HepG2 (cell line): Measurements from ENCODE around the gene ATP11A. TPM values are rescaled to one million over a fixed set of nuclear protein-coding genes. Genes with fewer than 3 reads are reported as not detected.
A peak's percentile ranks its signal among the peaks of the same experiment; 100 is the strongest.

Experiments used
- AHR ChIP-seq: IDR thresholded peaks from 2 replicates; pipeline ENCODE4 v1.6.1; 2018; ENCODE audit warnings: missing genetic modification reagents, missing compliant biosample characterization
- ATM ChIP-seq: fragments of 450-650 bp; IDR thresholded peaks from 2 replicates; pipeline ENCODE4 v1.7.1; 2017; ENCODE audit warnings: mild to moderate bottlenecking, borderline replicate concordance
- CC2D1A ChIP-seq: sonication (generic); formaldehyde crosslinking; IDR thresholded peaks from 2 replicates; pipeline ENCODE4 v1.8.1; 2023; ENCODE audit warnings: mild to moderate bottlenecking, missing genetic modification reagents
- CCAR2 ChIP-seq: fragments of 200-400 bp; formaldehyde crosslinking; optimal IDR thresholded peaks from 2 replicates; pipeline ENCODE3; 2018; ENCODE audit warnings: low read depth, mild to moderate bottlenecking, low read length, moderate library complexity
- GABPB1 ChIP-seq: IDR thresholded peaks from 2 replicates; pipeline ENCODE4 v1.6.1; 2016; ENCODE audit warnings: mild to moderate bottlenecking, missing genetic modification reagents, moderate library complexity, missing compliant biosample characterization
- HMG20B ChIP-seq: conservative IDR thresholded peaks from 2 replicates; pipeline ENCODE4 v1.6.1; 2016; ENCODE audit warnings: missing genetic modification reagents, missing compliant biosample characterization
- MTA1 ChIP-seq: sonication (generic); formaldehyde crosslinking; IDR thresholded peaks from 2 replicates; pipeline ENCODE4 v1.4.0; 2020; ENCODE audit warnings: missing genetic modification reagents, mild to moderate bottlenecking, borderline replicate concordance
- ONECUT2 ChIP-seq: sonication (generic); formaldehyde crosslinking; IDR thresholded peaks from 2 replicates; pipeline ENCODE4 v1.4.0; 2020; ENCODE audit warnings: missing genetic modification reagents
- RXRA ChIP-seq: sonication (generic); formaldehyde crosslinking; IDR thresholded peaks from 2 replicates; pipeline ENCODE4 v1.5.1; 2020; ENCODE audit warnings: missing genetic modification reagents
- SNAPC2 ChIP-seq: sonication (generic); formaldehyde crosslinking; IDR thresholded peaks from 2 replicates; pipeline ENCODE4 v1.8.1; 2022; ENCODE audit warnings: mild to moderate bottlenecking, missing genetic modification reagents
- SPEN ChIP-seq: sonication (generic); formaldehyde crosslinking; IDR thresholded peaks from 2 replicates; pipeline ENCODE4 v1.5.1; 2020; ENCODE audit warnings: low read depth, mild to moderate bottlenecking, missing genetic modification reagents
- SRSF4 ChIP-seq: fragments of 200-400 bp; formaldehyde crosslinking; IDR thresholded peaks from one replicate; pipeline ENCODE4 v1.6.1; 2018; ENCODE audit warnings: mild to moderate bottlenecking, low read depth, low read length, moderate library complexity; ENCODE audit not compliant: poor library complexity, severe bottlenecking
- TSC22D2 ChIP-seq: sonication (generic); formaldehyde crosslinking; IDR thresholded peaks from 2 replicates; pipeline ENCODE4 v1.5.1; 2020; ENCODE audit warnings: missing genetic modification reagents, mild to moderate bottlenecking, borderline replicate concordance
- ZBTB1 ChIP-seq: sonication (generic); formaldehyde crosslinking; IDR thresholded peaks from 2 replicates; pipeline ENCODE4 v1.4.0; 2020; ENCODE audit warnings: missing genetic modification reagents, borderline replicate concordance
- ZBTB8A ChIP-seq: sonication (generic); formaldehyde crosslinking; IDR thresholded peaks from 2 replicates; pipeline ENCODE4 v1.4.0; 2020; ENCODE audit warnings: mild to moderate bottlenecking, low read depth, missing genetic modification reagents, borderline replicate concordance
- ZNF138 ChIP-seq: sonication (generic); formaldehyde crosslinking; IDR thresholded peaks from 2 replicates; pipeline ENCODE4 v1.5.0; 2020; ENCODE audit warnings: mild to moderate bottlenecking, low read depth, missing genetic modification reagents
- ZNF24 ChIP-seq: fragments of 450-650 bp; IDR thresholded peaks from 2 replicates; pipeline ENCODE4 v1.6.1; 2017; ENCODE audit warnings: antibody characterized with exemption, mild to moderate bottlenecking
- ZNF317 ChIP-seq: sonication (generic); formaldehyde crosslinking; IDR thresholded peaks from 2 replicates; pipeline ENCODE4 v1.5.0; 2020; ENCODE audit warnings: mild to moderate bottlenecking, missing genetic modification reagents
- ZNF33B ChIP-seq: sonication (generic); formaldehyde crosslinking; IDR thresholded peaks from 2 replicates; pipeline ENCODE4 v1.5.1; 2020; ENCODE audit warnings: mild to moderate bottlenecking, missing genetic modification reagents
- ZNF382 ChIP-seq: sonication (generic); formaldehyde crosslinking; IDR thresholded peaks from 2 replicates; pipeline ENCODE4 v1.5.0; 2020; ENCODE audit warnings: missing genetic modification reagents, mild to moderate bottlenecking, borderline replicate concordance
- ZNF496 ChIP-seq: sonication (generic); formaldehyde crosslinking; IDR thresholded peaks from 2 replicates; pipeline ENCODE4 v1.8.1; 2023; ENCODE audit warnings: mild to moderate bottlenecking, moderate library complexity, missing genetic modification reagents; ENCODE audit not compliant: insufficient replicate concordance
- ZNF644 ChIP-seq: IDR thresholded peaks from 2 replicates; pipeline ENCODE4 v1.6.1; 2016; ENCODE audit warnings: low read depth
- polyA plus RNA-seq, 8 experiments: library from polyadenylated mRNA; depleted of rRNA in 3 of 8; stranded (reverse) in 7 of 8; unstranded in 1 of 8; fragments of >200 nt; fragmentation: Illumina TruSeq in 4 of 8; extraction: Trizol in 4 of 8; gene quantifications; 2 replicates each; pipeline versions ENCODE4 v1.2.1 to v1.2.3, GENCODE V29; 2011 to 2016; ENCODE audit warnings: low read depth in 4 of 8, missing spikeins in 1 of 8, mixed read lengths in 1 of 8; ENCODE audit not compliant: insufficient read depth in 1 of 8
- total RNA-seq, 5 experiments: library from RNA; depleted of rRNA; stranded (reverse); fragments of >200 nt; fragmentation: Illumina TruSeq; extraction: Trizol; gene quantifications; 2 replicates each; pipeline ENCODE4 v1.2.3, GENCODE V29; 2016; ENCODE audit warnings: low read depth in 1 of 5
- TF ChIP-seq, protein P1 (sequence below): sonication (generic); formaldehyde crosslinking; IDR thresholded peaks from 2 replicates; pipeline ENCODE4 v1.4.0; 2020; ENCODE audit warnings: mild to moderate bottlenecking, low read depth, missing genetic modification reagents
- TF ChIP-seq, protein P2 (sequence below): sonication (generic); formaldehyde crosslinking; IDR thresholded peaks from 2 replicates; pipeline ENCODE4 v1.4.0; 2020; ENCODE audit warnings: missing genetic modification reagents
- TF ChIP-seq, protein P3 (sequence below): sonication (generic); formaldehyde crosslinking; IDR thresholded peaks from 2 replicates; pipeline ENCODE4 v1.4.0; 2020; ENCODE audit warnings: missing genetic modification reagents, borderline replicate concordance
- TF ChIP-seq, protein P4 (sequence below): sonication (generic); formaldehyde crosslinking; IDR thresholded peaks from 2 replicates; pipeline ENCODE4 v1.4.0; 2020; ENCODE audit warnings: mild to moderate bottlenecking, missing genetic modification reagents

The ATP11A gene
- total and polyA plus RNA-seq, 2 of the 13 experiments (the other 11 are each of a cell fraction or from before 2014, with no cell fraction given) = 18.4 to 20.1 TPM

DNA sequence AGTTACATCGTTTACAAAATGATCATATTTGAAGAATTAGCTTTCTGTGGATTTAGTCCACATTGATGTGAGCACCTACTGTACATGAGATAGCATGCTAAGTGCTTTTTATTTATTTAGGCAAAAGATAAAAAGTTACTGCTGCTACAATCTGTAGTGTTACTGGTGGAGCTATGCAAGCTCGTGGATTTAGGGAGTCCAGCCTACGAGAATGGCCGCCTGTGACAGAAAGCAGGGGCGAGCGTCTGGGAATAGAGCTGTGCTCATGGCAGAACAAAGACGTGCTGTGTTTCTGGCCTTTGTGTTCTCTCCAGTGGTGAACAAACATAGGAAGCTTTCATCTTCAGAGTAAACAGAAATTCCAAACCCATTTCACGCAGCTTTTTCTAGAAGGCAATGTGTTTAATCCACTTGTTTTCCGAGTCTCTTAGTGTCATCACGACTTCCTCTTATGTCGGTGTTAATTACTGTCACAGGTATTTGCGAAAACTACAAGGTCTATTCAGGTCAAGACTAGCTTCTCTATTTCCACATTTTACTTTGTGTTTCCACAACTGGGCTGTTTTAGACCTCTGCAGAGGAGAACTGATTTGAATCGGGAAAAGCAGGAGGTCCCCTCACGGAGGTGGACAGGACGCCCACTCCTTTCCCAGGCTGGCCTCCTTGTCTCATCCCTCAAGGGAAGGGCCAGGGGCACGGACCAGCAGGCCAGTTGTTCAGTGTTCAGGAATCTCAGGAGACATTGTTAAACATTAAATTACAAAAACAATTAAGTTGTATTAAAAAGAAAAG, 67.3 kb downstream of the ATP11A start (continued):
- TF ChIP-seq ZBTB1 (CRISPR knock-in tag) = no peak
- no peak for TF ChIP-seq ONECUT2
- peak; percentile 31; the same call in 1 of the 2 replicates for TF ChIP-seq SPEN (CRISPR knock-in tag)
- no peak; the same call in 1 of the 2 replicates for TF ChIP-seq MTA1 (CRISPR knock-in tag)
- TF ChIP-seq SNAPC2 (CRISPR knock-in tag) = peak; percentile 17; the same call in 1 of the 2 replicates
- TF ChIP-seq ZNF24 = no peak
- TF ChIP-seq SRSF4 = no peak
- no peak for TF ChIP-seq ZNF138 (CRISPR knock-in tag)
- TF ChIP-seq GABPB1 = no peak
- TF ChIP-seq RXRA (CRISPR knock-in tag) = peak; percentile 56
- no peak for TF ChIP-seq ATM
- TF ChIP-seq ZNF317 (CRISPR knock-in tag) = peak; percentile 37
- no peak for TF ChIP-seq ZBTB8A (CRISPR knock-in tag)
- TF ChIP-seq, protein P1, sequence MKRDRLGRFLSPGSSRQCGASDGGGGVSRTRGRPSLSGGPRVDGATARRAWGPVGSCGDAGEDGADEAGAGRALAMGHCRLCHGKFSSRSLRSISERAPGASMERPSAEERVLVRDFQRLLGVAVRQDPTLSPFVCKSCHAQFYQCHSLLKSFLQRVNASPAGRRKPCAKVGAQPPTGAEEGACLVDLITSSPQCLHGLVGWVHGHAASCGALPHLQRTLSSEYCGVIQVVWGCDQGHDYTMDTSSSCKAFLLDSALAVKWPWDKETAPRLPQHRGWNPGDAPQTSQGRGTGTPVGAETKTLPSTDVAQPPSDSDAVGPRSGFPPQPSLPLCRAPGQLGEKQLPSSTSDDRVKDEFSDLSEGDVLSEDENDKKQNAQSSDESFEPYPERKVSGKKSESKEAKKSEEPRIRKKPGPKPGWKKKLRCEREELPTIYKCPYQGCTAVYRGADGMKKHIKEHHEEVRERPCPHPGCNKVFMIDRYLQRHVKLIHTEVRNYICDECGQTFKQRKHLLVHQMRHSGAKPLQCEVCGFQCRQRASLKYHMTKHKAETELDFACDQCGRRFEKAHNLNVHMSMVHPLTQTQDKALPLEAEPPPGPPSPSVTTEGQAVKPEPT (CRISPR knock-in tag) = no peak
- TF ChIP-seq, protein P2, sequence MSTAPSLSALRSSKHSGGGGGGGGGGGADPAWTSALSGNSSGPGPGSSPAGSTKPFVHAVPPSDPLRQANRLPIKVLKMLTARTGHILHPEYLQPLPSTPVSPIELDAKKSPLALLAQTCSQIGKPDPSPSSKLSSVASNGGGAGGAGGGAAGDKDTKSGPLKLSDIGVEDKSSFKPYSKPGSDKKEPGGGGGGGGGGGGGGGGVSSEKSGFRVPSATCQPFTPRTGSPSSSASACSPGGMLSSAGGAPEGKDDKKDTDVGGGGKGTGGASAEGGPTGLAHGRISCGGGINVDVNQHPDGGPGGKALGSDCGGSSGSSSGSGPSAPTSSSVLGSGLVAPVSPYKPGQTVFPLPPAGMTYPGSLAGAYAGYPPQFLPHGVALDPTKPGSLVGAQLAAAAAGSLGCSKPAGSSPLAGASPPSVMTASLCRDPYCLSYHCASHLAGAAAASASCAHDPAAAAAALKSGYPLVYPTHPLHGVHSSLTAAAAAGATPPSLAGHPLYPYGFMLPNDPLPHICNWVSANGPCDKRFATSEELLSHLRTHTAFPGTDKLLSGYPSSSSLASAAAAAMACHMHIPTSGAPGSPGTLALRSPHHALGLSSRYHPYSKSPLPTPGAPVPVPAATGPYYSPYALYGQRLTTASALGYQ = peak; percentile 95
- no peak for TF ChIP-seq ZNF33B
- TF ChIP-seq ZNF382 (CRISPR knock-in tag) = no peak
- TF ChIP-seq ZNF644 = no peak; the same call in 1 of the 2 replicates
- 0 out of 2 replicates have a peak, but pooled peaks have one; percentile 46 for TF ChIP-seq HMG20B
- TF ChIP-seq, protein P3, sequence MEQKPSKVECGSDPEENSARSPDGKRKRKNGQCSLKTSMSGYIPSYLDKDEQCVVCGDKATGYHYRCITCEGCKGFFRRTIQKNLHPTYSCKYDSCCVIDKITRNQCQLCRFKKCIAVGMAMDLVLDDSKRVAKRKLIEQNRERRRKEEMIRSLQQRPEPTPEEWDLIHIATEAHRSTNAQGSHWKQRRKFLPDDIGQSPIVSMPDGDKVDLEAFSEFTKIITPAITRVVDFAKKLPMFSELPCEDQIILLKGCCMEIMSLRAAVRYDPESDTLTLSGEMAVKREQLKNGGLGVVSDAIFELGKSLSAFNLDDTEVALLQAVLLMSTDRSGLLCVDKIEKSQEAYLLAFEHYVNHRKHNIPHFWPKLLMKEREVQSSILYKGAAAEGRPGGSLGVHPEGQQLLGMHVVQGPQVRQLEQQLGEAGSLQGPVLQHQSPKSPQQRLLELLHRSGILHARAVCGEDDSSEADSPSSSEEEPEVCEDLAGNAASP = peak; percentile 98
- TF ChIP-seq TSC22D2 (CRISPR knock-in tag) = no peak; the same call in 1 of the 2 replicates
- TF ChIP-seq CCAR2 = no peak
- TF ChIP-seq ZNF496 (CRISPR knock-in tag) = no peak
- no peak; the same call in 1 of the 2 replicates for TF ChIP-seq AHR (CRISPR knock-in tag)
- TF ChIP-seq, protein P4, sequence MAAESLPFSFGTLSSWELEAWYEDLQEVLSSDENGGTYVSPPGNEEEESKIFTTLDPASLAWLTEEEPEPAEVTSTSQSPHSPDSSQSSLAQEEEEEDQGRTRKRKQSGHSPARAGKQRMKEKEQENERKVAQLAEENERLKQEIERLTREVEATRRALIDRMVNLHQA (CRISPR knock-in tag) = no peak
- no peak for TF ChIP-seq CC2D1A
